ENCODE measurements around the gene SIGLEC8.
"Not testable (repeated sequence)": the region's sequence is repeated elsewhere in the genome, so short reads cannot be mapped to it uniquely, and the experiment has no call there.

The SIGLEC8 gene

DNA sequence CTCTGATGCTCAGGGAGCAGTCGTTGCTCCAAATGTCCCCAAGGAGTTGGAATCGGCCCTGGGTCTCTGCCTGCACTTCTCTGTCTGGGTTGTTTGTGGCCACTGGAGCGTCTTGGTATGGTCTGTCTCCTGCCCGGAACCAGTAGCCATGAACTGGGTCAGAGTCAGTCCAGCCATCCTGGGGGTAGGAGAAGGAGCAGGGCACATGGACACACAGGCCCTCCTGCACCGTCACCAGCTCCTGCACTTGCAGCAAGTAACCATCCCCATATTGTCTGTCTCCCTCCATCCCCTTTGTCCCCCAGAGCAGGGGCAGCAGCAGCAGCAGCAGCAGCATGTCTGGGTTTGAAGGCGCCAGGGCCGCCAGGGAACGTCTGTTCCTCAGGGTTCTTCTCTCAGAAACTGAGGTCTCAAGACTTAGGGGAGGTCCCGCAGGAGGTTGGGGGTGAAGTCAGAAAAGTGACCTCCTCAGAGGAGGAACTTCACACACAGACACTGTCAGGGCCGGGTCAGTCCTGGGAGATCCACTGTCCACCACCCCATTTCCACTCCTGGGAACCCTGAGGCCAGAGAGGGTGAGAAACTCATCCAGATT, at the start of gene SIGLEC8:
Gene SIGLEC8, minus strand, starts transcription at position 404 of the 595 bp plus-strand sequence. Its CDS starts 67 bp downstream, at position 337.
- no peak for DNase-seq (ENCODE audit: low spot score)

- DNase-seq (ENCODE audit: low spot score), result no peak
Observed at GRCh38 chr19:51507640-51508058, 49.4 kb upstream of the SIGLEC8 start.

DNA sequence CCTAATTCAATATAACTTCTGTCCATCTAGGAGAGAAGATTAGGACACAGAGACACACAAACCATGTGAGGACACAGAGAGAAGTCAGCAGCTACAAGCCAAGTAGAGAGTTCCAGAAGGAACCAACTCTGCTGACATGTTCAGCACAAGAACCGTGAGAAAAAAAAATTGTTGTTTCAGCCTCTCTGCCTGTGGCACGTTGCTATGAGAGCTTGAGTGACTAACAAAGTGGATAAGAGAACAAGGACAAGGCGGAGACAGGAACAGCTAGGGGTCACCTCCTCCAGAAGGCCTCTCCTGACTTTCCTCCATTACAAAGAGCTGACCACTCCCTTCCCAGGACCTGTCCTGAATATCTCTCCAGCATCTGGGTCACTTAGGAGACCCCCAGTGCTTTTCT, 48.9 kb upstream of the SIGLEC8 start:
- no peak for DNase-seq (ENCODE audit: low spot score)

GRCh38 chr19:51505904-51506303, 47.6 kb upstream of the SIGLEC8 start:
- no peak for DNase-seq (ENCODE audit: low spot score)

DNA sequence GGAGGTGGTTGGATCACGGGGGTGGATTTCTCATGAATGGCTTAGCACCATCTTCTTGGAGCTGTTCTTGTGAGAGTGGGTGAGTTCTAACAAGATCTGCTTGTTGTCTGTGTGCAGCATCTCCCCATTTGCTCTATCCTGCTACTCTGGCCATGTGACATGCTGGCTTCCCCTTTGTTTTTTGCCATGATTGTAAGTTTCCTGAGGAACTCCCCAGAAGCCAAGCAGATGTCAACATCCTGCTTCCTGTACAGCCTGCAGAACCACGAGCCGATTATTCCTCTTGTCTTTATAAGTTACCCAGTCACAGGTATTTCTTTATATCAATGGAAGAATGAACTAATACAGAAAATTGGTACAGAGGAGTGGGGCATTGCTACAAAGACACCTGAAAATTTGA, 45.6 kb upstream of the SIGLEC8 start:
- no peak for DNase-seq (ENCODE audit: low spot score)

DNA sequence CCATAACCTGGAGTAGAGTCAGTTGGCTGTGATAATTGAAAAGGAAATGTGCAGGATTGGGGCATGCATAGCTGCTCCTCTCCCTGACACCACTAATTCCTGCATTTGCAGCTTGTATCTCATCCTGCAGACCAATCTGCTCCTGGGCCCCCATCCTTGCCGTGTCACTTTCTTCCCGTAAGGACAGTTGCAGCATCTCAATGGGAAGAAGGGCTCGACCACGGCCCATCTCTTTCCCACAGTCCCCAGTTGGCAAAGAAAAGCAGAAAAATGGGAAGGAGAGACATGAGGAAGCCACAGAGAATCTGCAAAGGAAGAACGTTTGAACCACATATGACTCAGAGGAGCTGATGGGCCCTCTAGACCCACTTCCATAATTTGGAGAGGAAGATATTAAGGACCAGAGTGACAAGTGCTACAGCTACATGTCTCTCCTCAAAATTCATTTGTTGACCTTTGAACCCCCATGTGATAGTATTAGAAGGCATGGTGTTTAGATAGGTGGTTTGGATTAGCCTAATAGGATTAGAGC, 45.1 kb upstream of the SIGLEC8 start:
- no peak for DNase-seq (ENCODE audit: low spot score)

DNA sequence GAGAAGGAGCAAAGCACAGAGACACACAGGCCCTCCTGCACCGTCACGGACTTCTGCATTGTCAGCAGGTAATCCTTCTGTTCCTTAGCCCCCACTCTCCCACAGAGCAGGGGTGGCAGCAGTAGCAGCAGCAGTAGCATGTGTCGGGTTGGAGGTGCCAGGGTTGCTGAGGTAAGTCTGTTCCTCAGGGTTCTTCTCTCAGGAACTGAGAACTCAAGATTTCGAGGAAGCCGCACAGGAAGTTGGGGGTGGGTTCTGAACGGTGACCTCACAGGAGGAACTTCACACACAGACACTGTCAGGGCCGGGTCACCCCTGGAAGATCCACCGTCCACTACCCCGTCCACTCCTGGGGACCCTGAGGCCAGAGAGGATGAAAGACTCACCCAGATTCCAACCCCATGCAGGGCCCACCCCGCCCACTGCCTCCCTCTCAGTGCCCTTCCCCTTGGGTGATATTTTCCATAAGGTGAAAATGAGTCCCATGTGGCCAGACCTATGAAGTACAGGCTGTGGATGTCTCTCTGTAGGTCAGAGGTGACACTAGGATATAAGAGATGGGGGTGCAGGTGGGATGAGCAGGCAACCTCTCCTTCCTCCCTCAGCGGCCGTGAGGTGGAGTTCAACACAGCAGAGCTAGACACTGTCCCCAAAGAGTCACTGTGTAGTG, 43.5 kb upstream of the SIGLEC8 start, which contains the start of gene SIGLEC12:
Gene SIGLEC12, minus strand, starts transcription at position 207 of the 670 bp plus-strand sequence. Its CDS starts 67 bp downstream, at position 140.
- DNase-seq (ENCODE audit: low spot score), result no peak

- not testable (repeated sequence) for DNase-seq (ENCODE audit: low spot score)
Observed at GRCh38 chr19:51500931-51501330, 42.7 kb upstream of the SIGLEC8 start.

- no peak for DNase-seq (ENCODE audit: low spot score)
Observed at GRCh38 chr19:51497666-51498065, 39.4 kb upstream of the SIGLEC8 start.

DNA sequence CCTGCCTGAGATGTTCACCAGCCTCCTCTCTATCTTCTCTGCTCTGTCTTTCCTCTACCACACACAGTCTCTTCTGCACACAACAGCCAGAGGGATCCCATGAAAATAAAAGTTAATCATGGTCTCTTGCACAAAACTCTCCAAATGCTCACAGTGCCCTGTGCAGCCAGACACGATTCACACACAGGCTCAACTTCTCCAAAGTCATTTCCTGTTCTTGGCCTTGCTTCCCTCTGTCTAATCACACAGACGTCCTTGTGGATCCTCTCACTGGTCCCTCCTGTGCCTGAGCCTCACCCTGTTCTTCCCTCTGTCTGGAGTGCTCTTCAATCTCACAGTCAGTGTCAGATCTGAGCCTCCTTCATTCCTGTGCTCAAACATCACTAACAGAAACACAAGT, 35.5 kb upstream of the SIGLEC8 start:
- DNase-seq (ENCODE audit: low spot score), result no peak

DNA sequence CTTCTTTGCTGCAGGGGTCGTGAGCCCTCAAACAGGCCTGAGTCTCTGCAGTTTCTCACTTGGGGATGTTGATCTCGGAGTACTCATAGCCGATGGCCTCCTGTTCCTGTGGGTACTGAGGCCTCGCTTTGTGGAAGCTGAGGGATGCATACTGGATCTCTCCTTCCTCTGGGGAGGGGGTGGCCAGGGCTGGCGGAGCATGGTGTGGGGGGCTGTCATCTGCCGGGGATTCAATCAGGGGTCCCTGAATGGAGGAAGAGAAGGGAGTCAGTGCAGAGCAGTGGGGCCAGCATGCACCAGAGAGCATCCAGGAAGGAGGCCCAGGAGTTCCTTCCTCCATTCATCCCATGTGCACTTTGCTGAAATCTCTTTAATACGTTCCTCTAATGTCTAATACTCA, 33.3 kb upstream of the SIGLEC8 start:
- DNase-seq (ENCODE audit: low spot score), result no peak

DNA sequence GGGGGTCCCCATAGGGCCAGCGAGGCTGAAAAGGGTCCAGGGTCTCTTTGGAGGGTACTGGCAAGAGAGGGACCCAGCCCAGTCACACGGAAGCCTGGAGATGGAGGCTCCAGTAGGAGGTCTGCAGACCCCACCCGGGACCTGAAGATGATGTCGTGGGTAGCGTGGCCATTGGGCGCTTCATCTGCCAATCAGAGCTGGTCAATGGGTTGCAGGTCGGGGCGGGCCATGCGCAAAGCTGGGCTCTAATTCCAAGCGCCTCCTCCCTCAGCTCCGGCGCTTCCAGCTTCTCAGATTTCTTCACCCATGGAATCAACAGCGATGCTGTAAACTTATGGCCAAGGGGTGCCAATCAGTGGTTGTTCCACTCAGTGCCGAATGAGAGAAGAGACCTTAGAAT, 32.4 kb upstream of the SIGLEC8 start:
- no peak for DNase-seq (ENCODE audit: low spot score)

DNA sequence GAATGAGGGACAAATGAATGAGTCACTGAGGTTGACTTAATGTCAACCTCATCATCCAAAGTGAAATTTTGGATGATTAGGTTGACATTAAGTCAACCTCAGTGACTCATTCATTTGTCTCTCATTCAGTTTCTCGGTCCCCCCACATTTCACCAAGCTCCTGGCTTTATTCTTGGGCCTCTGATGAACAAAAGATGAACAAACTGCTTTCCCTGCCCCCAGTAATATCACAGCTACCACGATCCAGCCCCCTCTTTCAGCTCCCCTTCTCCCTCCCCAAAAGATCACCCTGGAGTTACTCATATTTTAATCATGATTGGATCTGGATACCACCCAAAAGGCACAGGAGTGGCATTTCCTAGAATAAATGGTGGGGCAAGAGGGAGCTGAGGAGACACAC, 30.9 kb upstream of the SIGLEC8 start:
- DNase-seq (ENCODE audit: low spot score), result no peak

- DNase-seq (ENCODE audit: low spot score), result no peak
Observed at GRCh38 chr19:51488491-51488890, 30.2 kb upstream of the SIGLEC8 start.

DNA sequence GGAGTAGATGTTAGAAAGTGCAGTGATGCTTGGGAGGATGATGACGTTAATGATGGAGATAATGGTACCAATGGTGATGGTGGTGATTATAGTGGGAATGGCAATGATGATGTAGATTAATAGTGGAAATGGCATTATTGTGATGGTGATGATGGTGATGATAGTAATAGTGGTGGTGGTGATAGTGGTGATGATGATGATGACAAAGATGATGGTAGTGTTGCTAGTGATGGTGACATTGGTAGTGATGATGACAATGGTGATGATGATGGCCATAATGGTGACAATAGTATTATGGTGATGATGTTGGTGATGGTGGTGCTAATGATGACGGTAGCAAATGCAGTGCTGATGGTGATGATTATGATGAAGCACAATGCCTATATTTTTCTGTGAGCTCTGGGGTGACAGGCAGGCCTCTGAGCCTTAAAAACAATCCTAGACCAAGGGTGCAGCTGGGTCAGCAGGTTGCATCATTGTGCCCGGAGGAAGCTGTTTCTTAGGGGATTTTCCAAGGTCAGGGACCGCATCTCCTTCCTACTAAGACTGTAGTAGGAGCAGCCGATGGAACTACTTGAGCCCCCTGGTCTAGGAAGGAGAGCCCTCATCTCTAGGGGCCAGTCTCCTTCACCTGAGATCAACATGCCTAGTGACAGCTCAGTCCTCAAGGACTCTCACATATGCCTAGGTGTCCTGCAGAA, 27.9 kb upstream of the SIGLEC8 start:
- no peak for DNase-seq (ENCODE audit: low spot score)

GRCh38 chr19:51480590-51480989, 22.3 kb upstream of the SIGLEC8 start:
- no peak for DNase-seq (ENCODE audit: low spot score)

- no peak for DNase-seq (ENCODE audit: low spot score)
Observed at GRCh38 chr19:51479531-51480331, 21.5 kb upstream of the SIGLEC8 start.

DNA sequence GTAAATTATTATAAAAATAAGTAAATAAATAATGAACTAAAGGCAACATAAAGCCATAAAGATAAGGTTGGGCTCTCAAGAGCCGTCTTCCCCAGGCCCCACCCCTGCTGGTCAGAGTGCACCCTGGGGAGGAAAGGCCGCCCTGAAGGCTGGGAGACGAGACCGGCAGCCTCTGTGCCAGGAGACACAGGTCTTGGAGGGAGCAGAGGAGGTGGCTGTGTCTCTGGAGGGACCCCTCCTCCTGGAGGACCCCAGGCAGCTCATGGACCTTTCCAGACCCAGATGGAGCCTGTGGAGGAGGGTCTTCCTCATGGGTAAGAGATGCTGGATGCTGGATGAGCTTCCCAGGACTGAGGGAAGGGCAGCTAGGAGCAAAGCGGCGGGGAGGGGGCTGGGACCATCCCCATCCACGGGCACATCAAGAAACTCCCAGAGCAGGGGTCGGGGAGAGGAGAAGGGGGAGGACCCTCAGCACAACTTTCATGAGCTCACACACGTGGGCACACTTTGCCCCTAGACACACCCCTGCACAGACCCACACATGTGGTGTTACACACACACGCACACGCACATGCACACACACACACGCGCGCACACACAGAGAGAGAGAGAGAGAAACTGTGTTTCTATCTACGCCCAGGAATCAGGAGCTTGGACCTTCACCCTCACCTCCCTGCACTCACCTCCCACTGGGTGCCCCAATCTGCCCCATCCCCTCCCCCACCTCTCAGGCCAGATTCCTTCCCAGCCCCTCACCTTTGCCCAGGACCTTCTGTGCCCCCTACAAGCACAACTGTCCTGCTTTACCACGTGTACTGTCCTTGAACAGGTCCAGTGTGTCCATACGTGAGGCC, 20.4 kb upstream of the SIGLEC8 start, which contains the start of gene CEACAM18:
Gene CEACAM18, plus strand, starts transcription at position 159 of the 854 bp plus-strand sequence.
- DNase-seq (ENCODE audit: low spot score), result no peak

- DNase-seq (ENCODE audit: low spot score), result no peak
Observed at GRCh38 chr19:51477344-51477743, 19.1 kb upstream of the SIGLEC8 start.

GRCh38 chr19:51476164-51476563, 17.9 kb upstream of the SIGLEC8 start:
- no peak for DNase-seq (ENCODE audit: low spot score)
